ENCODE results near the gene ALDH7A1.
"Not testable (repeated sequence)": the region's sequence is repeated elsewhere in the genome, so short reads cannot be mapped to it uniquely, and the experiment has no call there.

The ALDH7A1 gene

DNA sequence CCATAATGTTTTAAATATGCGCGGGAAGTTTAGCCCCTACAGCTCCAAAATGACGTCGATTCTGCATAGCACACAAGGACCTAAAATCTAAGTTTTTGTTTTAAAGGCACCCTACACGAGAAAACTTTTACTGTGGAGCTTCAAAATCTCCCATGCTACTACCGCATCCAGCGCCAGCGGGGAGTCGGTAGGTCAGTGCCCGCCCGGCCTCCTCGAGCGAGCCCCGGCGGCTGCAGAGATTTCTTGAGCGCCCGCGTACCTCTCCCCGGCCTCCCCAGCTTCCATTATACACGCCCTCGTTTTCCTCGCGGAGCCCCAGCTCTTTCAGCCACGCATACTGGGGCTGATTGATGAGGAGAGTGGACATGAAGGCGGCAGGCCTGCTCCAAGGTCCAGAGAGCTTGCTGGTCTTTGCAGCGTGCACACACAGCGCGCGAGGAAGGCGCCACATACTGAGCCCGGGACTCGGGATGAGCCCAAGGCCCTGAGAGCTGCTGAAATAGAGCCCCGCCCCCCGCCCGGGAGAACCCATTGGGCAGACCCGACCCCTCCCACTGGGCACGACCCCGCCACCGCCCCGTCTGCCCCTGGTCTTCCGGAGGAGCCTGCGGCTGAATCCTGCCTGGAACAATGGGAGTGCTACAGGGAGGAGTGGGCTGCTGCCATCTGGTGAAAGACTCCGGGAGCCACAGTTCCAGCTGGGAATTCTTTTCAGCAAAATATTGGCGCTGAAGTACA is at the start of gene ALDH7A1:
TSS of gene ALDH7A1 (minus strand) at position 472 of the 738 bp plus-strand sequence. CDS start at position 451, 21 bp downstream.
- no peak for DNase-seq

DNA sequence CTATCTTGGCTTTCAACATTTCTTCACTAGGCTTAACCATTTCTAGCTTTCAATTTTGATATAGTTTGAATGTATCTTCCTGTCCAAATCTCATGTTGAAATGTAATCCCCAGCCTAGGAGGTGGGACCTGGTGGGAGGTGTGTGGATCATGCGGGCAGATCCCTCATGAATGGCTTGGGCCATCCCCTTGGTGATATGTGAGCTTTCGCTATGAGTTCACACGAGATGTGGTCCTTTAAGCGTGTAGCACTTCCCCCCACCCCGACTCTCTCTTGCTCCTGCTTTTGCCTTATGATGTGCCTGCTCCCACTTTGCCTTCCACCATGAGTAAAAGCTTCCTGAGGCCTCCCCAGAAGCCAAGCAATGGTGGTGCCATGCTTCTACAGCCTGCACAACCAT is 46.4 kb upstream of the ALDH7A1 start:
- no peak for DNase-seq

GRCh38 chr5:126640866-126641265 is 45.8 kb upstream of the ALDH7A1 start:
- no peak for DNase-seq

DNA sequence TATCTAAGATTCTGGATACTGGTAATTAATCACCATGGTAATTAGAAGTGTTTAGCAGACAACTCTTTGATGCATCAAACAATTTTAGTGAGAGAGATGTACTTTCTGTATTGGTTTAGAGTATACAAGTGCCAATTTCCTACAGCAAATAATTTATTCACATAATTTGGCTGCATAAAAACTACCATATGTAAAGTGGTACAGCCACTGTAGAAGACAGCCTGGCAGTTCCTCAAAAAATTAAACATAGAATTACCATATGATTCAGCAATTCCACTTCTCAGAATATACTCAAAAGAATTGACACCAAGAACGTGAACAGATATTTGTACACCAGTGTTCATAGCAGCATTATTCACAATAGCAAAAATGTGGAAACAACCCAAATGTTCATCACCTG is 41.9 kb upstream of the ALDH7A1 start:
- DNase-seq = no peak

GRCh38 chr5:126635585-126635984 is 40.6 kb upstream of the ALDH7A1 start:
- no peak for DNase-seq

DNA sequence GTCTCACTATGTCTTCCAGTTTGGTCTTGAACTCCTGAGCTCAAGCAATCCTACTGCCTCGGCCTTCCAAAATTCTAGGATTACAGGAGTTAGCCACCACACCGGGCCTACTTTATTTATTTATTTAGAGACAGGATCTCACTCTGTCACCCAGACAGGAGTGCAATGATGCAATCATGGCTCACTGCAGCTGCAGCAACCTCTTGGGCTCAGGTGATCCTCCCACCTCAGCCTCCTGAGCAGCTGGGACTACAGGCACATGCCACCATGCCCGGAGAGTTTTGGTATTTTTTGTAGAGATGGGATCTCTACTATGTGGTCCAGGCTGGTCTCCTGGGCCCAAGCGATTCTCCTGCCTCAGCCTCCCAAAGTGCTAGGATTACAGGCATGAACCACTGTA is 38.5 kb upstream of the ALDH7A1 start:
- no peak for DNase-seq

DNA sequence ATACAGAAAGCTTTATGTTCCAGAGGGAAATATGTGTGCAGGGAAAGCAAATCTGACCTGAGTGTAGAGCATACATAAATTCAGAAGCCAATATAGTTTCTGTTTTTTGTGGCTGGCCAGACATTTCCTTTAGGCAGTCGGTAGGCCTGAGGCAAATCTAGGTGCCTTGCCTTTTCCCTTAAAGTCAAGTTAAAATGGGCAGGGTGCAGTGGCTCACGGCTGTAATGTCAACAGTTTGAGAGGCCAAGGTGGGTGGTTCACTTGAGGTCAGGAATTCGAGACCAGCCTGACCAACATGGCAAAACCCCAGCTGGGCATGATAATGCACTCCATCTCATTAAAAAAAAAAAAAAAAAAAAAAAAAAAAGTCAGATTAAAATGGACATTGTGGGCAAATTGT is 36.9 kb upstream of the ALDH7A1 start:
- DNase-seq = no peak

DNA sequence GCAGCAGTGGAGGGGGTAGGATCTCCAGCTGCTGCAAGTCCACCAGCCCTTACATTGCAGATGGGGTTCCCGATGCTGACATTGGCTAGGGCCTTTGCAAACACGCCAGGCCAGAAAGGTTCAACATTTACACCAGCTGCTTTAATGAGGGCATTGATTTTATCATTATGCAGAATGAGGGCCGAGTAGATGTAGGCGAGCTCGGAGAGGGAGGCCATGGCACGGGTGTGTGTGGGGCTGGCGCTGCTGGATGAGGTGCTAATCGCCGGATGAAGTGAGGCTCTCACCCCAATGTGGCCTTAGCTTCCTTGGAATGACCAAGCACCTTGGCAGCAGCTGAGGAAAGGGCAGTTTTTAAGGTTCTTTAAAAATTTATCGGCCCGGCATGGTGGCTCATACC is 33.1 kb upstream of the ALDH7A1 start:
- no peak for DNase-seq

DNA sequence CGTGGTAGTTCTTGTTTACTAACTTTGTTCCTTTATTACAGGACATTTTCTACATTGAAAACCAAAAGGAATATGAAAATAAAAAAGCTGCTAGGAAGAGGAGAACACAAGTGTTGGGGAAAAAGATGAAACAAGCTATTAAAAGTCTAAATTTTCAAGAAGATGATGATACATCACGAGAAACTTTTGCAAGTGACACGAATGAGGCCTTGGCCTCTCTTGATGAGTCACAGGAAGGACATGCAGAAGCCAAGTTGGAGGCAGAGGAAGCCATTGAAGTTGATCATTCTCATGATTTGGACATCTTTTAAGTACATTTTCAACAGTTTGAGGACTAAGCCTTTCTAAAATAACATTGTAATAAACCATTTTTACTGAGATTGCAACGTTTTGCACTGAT is 29.5 kb upstream of the ALDH7A1 start:
- DNase-seq = no peak

DNA sequence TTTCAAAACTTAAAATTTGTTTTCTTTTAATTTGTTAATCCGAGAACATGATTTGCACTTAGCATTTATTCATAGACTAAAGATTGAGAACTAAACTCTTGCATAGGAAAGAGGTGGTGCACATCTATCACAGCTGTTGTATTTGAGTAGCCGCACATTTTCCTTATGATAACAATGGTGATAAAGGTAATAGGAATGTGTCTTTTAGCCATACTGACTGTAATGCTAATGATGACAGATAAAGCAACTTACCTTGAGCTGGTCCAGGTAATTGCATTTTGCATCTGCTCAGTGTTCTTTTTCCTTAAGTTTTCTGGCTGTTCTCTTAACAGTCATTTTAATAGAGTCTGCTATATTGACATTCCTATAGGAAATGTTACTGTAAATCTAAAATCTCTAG is 24.8 kb upstream of the ALDH7A1 start:
- no peak for DNase-seq

DNA sequence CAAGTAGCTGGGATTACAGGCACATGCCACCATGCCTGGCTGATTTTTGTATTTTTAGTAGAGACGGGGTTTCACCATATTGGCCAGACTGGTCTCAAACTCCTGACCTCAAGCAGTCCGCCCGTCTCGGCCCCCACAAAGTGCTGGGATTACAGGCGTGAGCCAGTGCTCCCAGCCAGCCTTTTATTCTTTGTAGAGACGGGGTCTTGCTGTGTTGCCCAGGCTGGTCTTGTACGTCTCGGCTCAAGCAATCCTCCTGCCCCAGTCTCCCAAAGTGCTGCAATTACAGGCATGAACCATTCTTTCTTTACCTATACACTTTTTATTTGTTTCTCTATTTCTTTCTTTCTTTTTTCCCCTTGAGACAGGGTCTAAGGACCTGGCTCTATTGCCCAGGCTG is 22.6 kb upstream of the ALDH7A1 start:
- DNase-seq = not testable (repeated sequence)

- DNase-seq = no peak
Measured at GRCh38 chr5:126615286-126615685, 20.3 kb upstream of the ALDH7A1 start.

DNA sequence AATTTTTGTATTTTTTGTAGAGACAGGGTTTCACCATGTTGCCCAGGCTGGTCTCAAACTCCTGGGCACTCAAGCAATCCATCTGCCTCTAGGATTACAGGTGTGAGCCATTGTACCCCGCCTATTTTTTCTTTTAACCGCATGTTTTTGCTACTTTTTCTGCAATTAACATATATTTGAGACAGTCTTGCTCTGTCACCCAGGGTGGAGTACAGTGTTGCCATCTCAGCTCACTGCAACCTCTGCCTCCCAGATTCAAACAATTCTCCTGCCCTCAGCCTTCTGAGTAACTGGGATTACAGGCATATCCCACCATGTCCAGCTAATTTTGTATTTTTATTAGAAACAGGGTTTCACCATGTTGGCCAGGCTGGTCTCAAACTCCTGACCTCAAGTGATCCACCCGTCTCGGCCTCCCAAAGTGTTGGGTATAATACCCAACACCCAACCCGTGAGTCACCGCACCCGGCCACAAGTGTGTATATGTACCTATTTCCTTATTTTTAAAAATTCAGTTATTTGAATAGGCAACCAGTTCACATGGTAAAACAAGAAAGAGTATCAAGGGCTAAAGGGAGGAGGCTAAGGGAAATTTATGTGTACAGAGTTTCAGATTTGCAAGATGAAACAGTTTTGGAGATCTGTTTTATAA is 19.0 kb upstream of the ALDH7A1 start:
- no peak for DNase-seq

DNA sequence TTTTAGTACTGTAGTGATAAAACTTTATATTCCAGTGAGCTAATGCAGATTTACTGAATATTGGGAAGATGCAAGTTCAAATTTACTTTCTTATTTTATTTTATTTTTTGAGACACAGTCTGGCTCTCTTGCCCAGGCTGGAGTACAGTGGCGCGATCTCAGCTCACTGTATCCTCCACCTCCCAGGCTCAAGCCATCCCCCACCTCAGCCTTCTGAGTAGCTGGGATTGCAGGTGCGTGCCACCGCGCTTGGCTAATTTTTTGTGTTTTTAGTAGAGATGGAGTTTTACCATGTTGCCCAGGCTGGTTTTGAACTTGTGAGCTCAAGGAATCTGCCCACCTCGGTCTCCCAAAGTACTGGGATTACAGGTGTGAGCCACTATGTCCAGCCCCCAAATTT is 15.6 kb upstream of the ALDH7A1 start:
- DNase-seq = no peak

GRCh38 chr5:126610160-126610559 is 15.1 kb upstream of the ALDH7A1 start:
- DNase-seq = no peak

GRCh38 chr5:126605525-126605924 is 10.5 kb upstream of the ALDH7A1 start:
- no peak for DNase-seq

DNA sequence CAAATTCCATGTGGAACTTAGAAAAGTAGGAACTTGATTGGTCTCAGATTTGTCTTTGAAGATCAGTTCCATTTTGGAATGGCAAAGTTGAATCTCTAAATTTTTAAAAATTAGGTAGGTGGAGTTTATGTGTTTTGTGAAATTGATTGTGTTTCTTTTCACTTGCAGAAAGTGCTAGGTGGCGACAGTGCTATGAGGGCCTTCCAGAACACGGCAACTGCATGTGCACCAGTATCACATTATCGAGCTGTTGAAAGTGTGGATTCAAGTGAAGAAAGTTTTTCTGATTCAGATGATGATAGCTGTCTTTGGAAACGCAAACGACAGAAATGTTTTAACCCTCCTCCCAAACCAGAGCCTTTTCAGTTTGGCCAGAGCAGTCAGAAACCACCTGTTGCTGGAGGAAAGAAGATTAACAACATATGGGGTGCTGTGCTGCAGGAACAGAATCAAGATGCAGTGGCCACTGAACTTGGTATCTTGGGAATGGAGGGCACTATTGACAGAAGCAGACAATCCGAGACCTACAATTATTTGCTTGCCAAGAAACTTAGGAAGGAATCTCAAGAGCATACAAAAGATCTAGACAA is 8.5 kb upstream of the ALDH7A1 start:
- DNase-seq = no peak

GRCh38 chr5:126600631-126601511 is 5.9 kb upstream of the ALDH7A1 start, which contains the start of gene PHAX:
TSS of gene PHAX (plus strand) at chr5:126600947. CDS start at chr5:126600963, 16 bp downstream.
- no peak for DNase-seq

DNA sequence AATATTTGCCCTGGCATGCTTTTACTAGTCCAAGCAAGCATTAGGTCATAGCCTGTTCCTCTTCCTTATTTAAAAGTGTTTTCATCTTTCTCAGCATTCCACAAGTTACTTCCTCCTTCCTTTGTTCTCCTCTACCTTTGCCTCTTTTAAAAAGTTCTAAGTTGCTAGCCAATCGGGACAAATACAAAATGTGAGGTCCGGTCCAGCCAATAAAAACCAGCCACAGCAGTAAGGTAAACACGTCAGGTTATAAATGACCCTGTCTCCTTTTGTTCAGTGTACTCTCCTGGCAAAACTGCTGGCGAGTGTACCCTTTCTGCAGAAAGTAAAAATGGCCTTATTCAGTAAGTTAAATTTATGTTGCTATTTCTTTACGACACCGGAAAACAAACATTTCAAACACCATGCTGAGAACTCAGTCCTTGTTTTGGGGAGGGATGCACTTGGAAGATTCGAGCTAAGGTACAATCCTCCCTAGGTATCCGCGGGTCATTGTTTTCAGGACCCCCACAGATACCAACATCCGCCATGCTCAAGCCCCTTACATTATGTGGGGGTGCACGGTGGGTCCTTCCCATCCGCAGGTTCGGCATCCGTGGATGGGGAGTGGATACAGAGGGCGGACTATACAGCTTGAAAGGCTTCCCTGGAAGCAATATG is 5.1 kb upstream of the ALDH7A1 start:
- not testable (repeated sequence) for DNase-seq

- no peak for DNase-seq
Measured at GRCh38 chr5:126599499-126599898, 4.5 kb upstream of the ALDH7A1 start.

DNA sequence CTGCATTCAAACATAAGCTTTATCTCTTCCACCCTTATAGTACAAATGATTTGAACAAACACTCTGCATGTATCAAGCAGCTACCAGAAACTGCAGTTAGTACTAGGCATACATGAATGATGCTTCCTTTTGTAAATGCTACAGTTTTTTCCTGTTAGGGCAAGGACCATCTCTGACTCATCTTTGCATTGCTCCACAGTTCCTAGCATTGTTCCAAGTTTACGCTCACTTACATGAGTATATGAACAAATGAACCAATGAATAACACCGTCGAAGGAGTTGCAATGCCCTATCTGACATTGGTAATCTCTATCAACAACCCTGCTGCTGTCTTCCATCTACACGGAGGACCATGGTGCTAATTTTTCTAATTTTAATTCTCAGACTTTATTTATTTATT is 2.1 kb upstream of the ALDH7A1 start:
- no peak for DNase-seq

DNA sequence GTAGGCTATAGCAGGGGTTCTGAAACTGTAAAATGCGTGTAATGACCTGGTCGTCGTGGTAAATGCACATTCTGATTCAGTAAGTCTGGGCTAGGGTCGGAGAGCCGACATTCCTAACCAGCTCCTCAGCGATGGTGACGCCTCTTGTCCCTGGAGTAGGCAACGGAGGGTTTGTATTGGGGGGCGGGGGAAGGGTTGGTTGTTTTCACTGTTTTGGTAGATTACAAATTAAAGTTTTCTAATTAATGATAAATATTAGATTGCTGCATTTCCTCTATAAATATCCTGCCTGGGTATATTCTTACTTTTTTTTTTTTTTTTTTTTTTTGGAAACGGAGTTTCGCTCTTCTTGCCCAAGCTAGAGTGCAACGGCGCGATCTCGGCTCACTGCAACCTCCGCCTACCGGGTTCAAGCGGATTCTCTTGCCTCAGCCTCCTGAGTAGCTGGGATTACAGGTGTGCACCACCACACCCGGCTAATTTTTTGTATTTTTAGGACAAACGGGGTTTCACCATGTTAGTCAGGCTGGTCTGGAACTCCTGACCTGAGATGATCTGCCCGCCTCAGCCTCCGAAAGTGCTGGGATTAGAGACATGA is 566 bp upstream of the ALDH7A1 start:
- no peak for DNase-seq
